IMR-90 (cell line): Measurements from ENCODE around the gene LRRC47. TPM values are rescaled to one million over a fixed set of nuclear protein-coding genes. Genes with fewer than 3 reads are reported as not detected.

Experiments used
- ATAC-seq: fragments of 200-7000 bp; cut with Tn5 transposase; 2 replicates; pipeline ENCODE4 v1.9.1; 2020; ENCODE audit warnings: low read depth, mild to moderate bottlenecking, moderate library complexity
- BruUV-seq: library from RNA; stranded (reverse); fragments of 400-500 nt; replicated peaks from 2 replicates; lab custom pipeline; 2021; lab: Mats Ljungman, UMichigan
- CTCF ChIA-PET: fragments of 300-600 bp; formaldehyde crosslinking; extraction: SDS; loops from one replicate; lab custom pipeline; 2021; ENCODE audit warnings: antibody characterized with exemption; lab: Yijun Ruan, JAX
- POLR2A ChIA-PET: fragments of 300-600 bp; sonication (Branson Sonifier 250); formaldehyde crosslinking; loops from one replicate; lab custom pipeline; 2022; ENCODE audit warnings: antibody characterized with exemption; ENCODE audit not compliant: unreplicated experiment; lab: Charles Lee
- DNase-seq: peaks from one replicate; pipeline ENCODE4 v3.0.0; 2013
- H2AFZ ChIP-seq: replicated peaks from 2 replicates; pipeline ENCODE3; 2013; ENCODE audit warnings: low read length, mild to moderate bottlenecking; ENCODE audit not compliant: poor library complexity
- H2AK5ac ChIP-seq: 2 replicates; pipeline ENCODE4 v1.6.1; 2013; ENCODE audit warnings: low read depth, low read length, inconsistent platforms
- H2AK9ac ChIP-seq: replicated peaks from 2 replicates; pipeline ENCODE3; 2013; ENCODE audit warnings: mild to moderate bottlenecking, low read depth, low read length, moderate library complexity; ENCODE audit not compliant: poor library complexity
- H2BK120ac ChIP-seq: 2 replicates; pipeline ENCODE4 v1.6.1; 2013; ENCODE audit warnings: low read depth, low read length, inconsistent platforms
- H2BK15ac ChIP-seq: 3 replicates; pipeline ENCODE4 v1.6.1; 2013; ENCODE audit warnings: low read depth, low read length, inconsistent platforms
- H2BK20ac ChIP-seq: 2 replicates; pipeline ENCODE4 v1.6.1; 2013; ENCODE audit warnings: low read depth, mild to moderate bottlenecking, inconsistent platforms, low read length, moderate library complexity
- H2BK5ac ChIP-seq: 2 replicates; pipeline ENCODE4 v1.6.1; 2013; ENCODE audit warnings: mild to moderate bottlenecking, low read depth, low read length, inconsistent platforms; ENCODE audit not compliant: poor library complexity, severe bottlenecking
- H3K14ac ChIP-seq: replicated peaks from 2 replicates; pipeline ENCODE4 v1.6.1; 2013; ENCODE audit warnings: low read depth, low read length, inconsistent platforms
- H3K18ac ChIP-seq: 2 replicates; pipeline ENCODE4 v1.6.1; 2013; ENCODE audit warnings: low read depth, low read length, control low read depth
- H3K23ac ChIP-seq: 2 replicates; pipeline ENCODE4 v1.6.1; 2013; ENCODE audit warnings: low read depth, low read length, inconsistent platforms
- H3K27ac ChIP-seq: 2 replicates; pipeline ENCODE4 v1.5.1; 2013; ENCODE audit warnings: mild to moderate bottlenecking, control low read depth, low read length; ENCODE audit not compliant: insufficient read depth
- H3K27me3 ChIP-seq: 2 replicates; pipeline ENCODE4 v1.6.1; 2013; ENCODE audit warnings: low read length; ENCODE audit not compliant: control insufficient read depth, insufficient read depth
- H3K36me3 ChIP-seq: 2 replicates; pipeline ENCODE4 v1.6.1; 2013; ENCODE audit warnings: low read length, mixed read lengths; ENCODE audit not compliant: control insufficient read depth, insufficient read depth
- H3K4ac ChIP-seq: 2 replicates; pipeline ENCODE4 v1.6.1; 2013; ENCODE audit warnings: low read depth, low read length, inconsistent platforms
- H3K4me1 ChIP-seq: 2 replicates; pipeline ENCODE4 v1.6.1; 2013; ENCODE audit warnings: low read length, mixed read lengths; ENCODE audit not compliant: control insufficient read depth, insufficient read depth
- H3K4me2 ChIP-seq: 2 replicates; pipeline ENCODE4 v1.6.1; 2013; ENCODE audit warnings: low read depth, mild to moderate bottlenecking, control low read depth, low read length, moderate library complexity
- H3K4me3 ChIP-seq: 2 replicates; pipeline ENCODE4 v1.5.1; 2013; ENCODE audit warnings: low read depth, mild to moderate bottlenecking, control low read depth, low read length, moderate library complexity; ENCODE audit not compliant: insufficient read depth
- H3K56ac ChIP-seq: 2 replicates; pipeline ENCODE4 v1.6.1; 2013; ENCODE audit warnings: low read length, inconsistent platforms; ENCODE audit not compliant: insufficient read depth; ENCODE audit errors: extremely low read depth
- H3K79me1 ChIP-seq, 2 experiments: 2 replicates each; pipeline ENCODE4 v1.6.1; 2013; ENCODE audit warnings: low read length in 2 of 2, inconsistent platforms in 1 of 2, low read depth in 1 of 2
- H3K9ac ChIP-seq: 2 replicates; pipeline ENCODE4 v1.6.1; 2013; ENCODE audit warnings: low read depth, low read length, control low read depth
- H3K9me1 ChIP-seq: 2 replicates; pipeline ENCODE4 v1.6.1; 2013; ENCODE audit warnings: low read length, inconsistent platforms; ENCODE audit not compliant: insufficient read depth
- H3K9me3 ChIP-seq: 2 replicates; pipeline ENCODE4 v1.6.1; 2013; ENCODE audit warnings: low read length; ENCODE audit not compliant: control insufficient read depth, insufficient read depth
- H4K20me1 ChIP-seq: 2 replicates; pipeline ENCODE4 v1.6.1; 2013; ENCODE audit warnings: low read length, inconsistent platforms; ENCODE audit not compliant: insufficient read depth
- H4K5ac ChIP-seq: 2 replicates; pipeline ENCODE4 v1.6.1; 2013; ENCODE audit warnings: mild to moderate bottlenecking, low read depth, low read length, control low read depth
- H4K8ac ChIP-seq, 2 experiments: 2 replicates each; pipeline ENCODE4 v1.6.1; 2013; ENCODE audit warnings: low read depth in 2 of 2, low read length in 2 of 2, control low read depth in 1 of 2, inconsistent platforms in 1 of 2
- H4K91ac ChIP-seq: 2 replicates; pipeline ENCODE4 v1.6.1; 2013; ENCODE audit warnings: low read depth, low read length, inconsistent platforms; ENCODE audit not compliant: insufficient read depth
- BHLHE40 ChIP-seq: fragments of 150-350 bp; IDR thresholded peaks from 2 replicates; pipeline ENCODE4 v1.6.1; 2016; ENCODE audit warnings: mild to moderate bottlenecking, low read depth, low read length
- CEBPB ChIP-seq: IDR thresholded peaks from 2 replicates; pipeline ENCODE4 v1.6.1; 2012; ENCODE audit warnings: low read depth, low read length, improper control_type of control experiment
- CHD1 ChIP-seq: IDR thresholded peaks from 2 replicates; pipeline ENCODE4 v1.6.1; 2012; ENCODE audit warnings: low read depth, low read length, improper control_type of control experiment
- CTCF ChIP-seq: conservative IDR thresholded peaks from 2 replicates; pipeline ENCODE4 v1.5.1; 2012; ENCODE audit warnings: mild to moderate bottlenecking, low read depth, low read length, improper control_type of control experiment
- ELK1 ChIP-seq: fragments of 150-350 bp; IDR thresholded peaks from 2 replicates; pipeline ENCODE4 v1.6.1; 2016; ENCODE audit warnings: low read depth, mild to moderate bottlenecking, low read length, moderate library complexity, borderline replicate concordance
- FOS ChIP-seq: fragments of 150-350 bp; IDR thresholded peaks from 2 replicates; pipeline ENCODE4 v1.6.1; 2016; ENCODE audit warnings: low read depth, low read length
- MAFK ChIP-seq: IDR thresholded peaks from 2 replicates; pipeline ENCODE4 v1.6.1; 2012; ENCODE audit warnings: low read depth, low read length, improper control_type of control experiment
- MXI1 ChIP-seq: IDR thresholded peaks from 2 replicates; pipeline ENCODE4 v1.6.1; 2012; ENCODE audit warnings: low read depth, mild to moderate bottlenecking, low read length, moderate library complexity, borderline replicate concordance
- NFE2L2 ChIP-seq: fragments of 150-350 bp; IDR thresholded peaks from 2 replicates; pipeline ENCODE4 v1.6.1; 2016; ENCODE audit warnings: low read depth, mild to moderate bottlenecking, low read length
- POLR2A ChIP-seq: IDR thresholded peaks from 2 replicates; pipeline ENCODE4 v1.6.1; 2012; ENCODE audit warnings: mild to moderate bottlenecking, low read depth, low read length
- RAD21 ChIP-seq: IDR thresholded peaks from 2 replicates; pipeline ENCODE4 v1.6.1; 2012; ENCODE audit warnings: low read length, improper control_type of control experiment
- RCOR1 ChIP-seq: IDR thresholded peaks from 2 replicates; pipeline ENCODE4 v1.6.1; 2012; ENCODE audit warnings: mild to moderate bottlenecking, low read length, improper control_type of control experiment; ENCODE audit not compliant: insufficient replicate concordance
- RFX5 ChIP-seq: IDR thresholded peaks from 2 replicates; pipeline ENCODE4 v1.8.0; 2012; ENCODE audit warnings: low read depth, mild to moderate bottlenecking, low read length, moderate library complexity
- SMC3 ChIP-seq: fragments of 150-350 bp; IDR thresholded peaks from 2 replicates; pipeline ENCODE4 v1.6.1; 2016; ENCODE audit warnings: low read depth, mild to moderate bottlenecking, antibody characterized with exemption, low read length, moderate library complexity
- USF2 ChIP-seq: fragments of 150-350 bp; IDR thresholded peaks from 2 replicates; pipeline ENCODE4 v1.6.1; 2017; ENCODE audit warnings: mild to moderate bottlenecking, antibody characterized with exemption, low read length, low read depth
- WGBS, 2 experiments: methylation state at CpG; one replicate each; pipeline versions ENCODE4 v1.1.5 to v1.1.7; 2013; ENCODE audit warnings: missing lambda C conversion rate in 2 of 2; ENCODE audit not compliant: insufficient read length in 1 of 2; ENCODE audit errors: extremely low coverage in 2 of 2; 5-methylcytosine and 5-hydroxymethylcytosine counted together
- dilution Hi-C: fragments of 300-500 bp; cut with HindIII; formaldehyde crosslinking; loops from one replicate; pipeline ENCODE4 v1.14.3; 2018; ENCODE audit warnings: low sequenced_read_pairs; ENCODE audit not compliant: unreplicated experiment
- in situ Hi-C: fragments of 300-500 bp; cut with MboI; formaldehyde crosslinking; loops from 3 replicates; pipeline ENCODE4 v1.14.3; 2019; ENCODE audit warnings: low sequenced_read_pairs, inconsistent platforms, mixed read lengths
- intact Hi-C: fragments of 100-400 bp; cut with micrococcal nuclease; formaldehyde crosslinking; loops from 2 replicates; pipeline ENCODE4 v1.10.0; 2022
- polyA plus RNA-seq, 3 experiments: library from polyadenylated mRNA; depleted of rRNA; stranded (reverse); fragments of >200 nt; gene quantifications; 2 replicates each; pipeline ENCODE4 v1.2.3, GENCODE V29; 2012; ENCODE audit warnings: low replicate concordance in 1 of 3
- total RNA-seq: library from RNA; depleted of rRNA; stranded (reverse); fragments of >200 nt; gene quantifications from 2 replicates; pipeline ENCODE4 v1.2.3, GENCODE V29; 2012

LRRC47 gene
- total and polyA plus RNA-seq, 2 of the 4 experiments (the other 2 are of a cell fraction), result 15.2 to 19.7 TPM

GRCh38 chr1:3733883-3734589, 62.3 kb downstream of the LRRC47 start:
- no peak overlapping the region for H2BK20ac ChIP-seq
- no TSS peak for BruUV-seq
- no peak overlapping the region for H2BK15ac ChIP-seq
- H2AK5ac ChIP-seq, result no peak overlapping the region
- no peak overlapping the region for H2BK120ac ChIP-seq
- intact Hi-C loops (no loop called here), in situ Hi-C loops (no loop called here), dilution Hi-C loops (no loop called here)
- H3K14ac ChIP-seq, result no peak overlapping the region
- no peak overlapping the region for H2AFZ ChIP-seq
- no peak overlapping the region for H3K56ac ChIP-seq
- H3K27ac ChIP-seq, result no peak overlapping the region
- H2AK9ac ChIP-seq, result no peak overlapping the region
- ChIA-PET CTCF (interaction anchor here (1.4 kb wide), 1 partner anchor 10 kb away, joined by 5 read pairs; no protein-coding TSS in a partner anchor), POLR2A (no interaction called here)
- H3K4me3 ChIP-seq, result no peak overlapping the region
- H3K27me3 ChIP-seq, result no peaks in the 10 kb centered on the region; the same call in 1 of the 2 replicates
- no peaks in the 10 kb centered on the region for H4K20me1 ChIP-seq
- no peak overlapping the region for H3K4ac ChIP-seq
- no peaks in the 10 kb centered on the region for H3K9me1 ChIP-seq
- no peak overlapping the region for H3K18ac ChIP-seq
- H3K23ac ChIP-seq, result no peak overlapping the region
- no peak overlapping the region for H4K91ac ChIP-seq
- no peak overlapping the region for H3K9ac ChIP-seq
- H3K9me3 ChIP-seq, result no peaks in the 10 kb centered on the region
- peaks cover 23% of the 10 kb centered on the region for H3K36me3 ChIP-seq
- no peak for DNase-seq
- H3K4me2 ChIP-seq, result no peak overlapping the region
- H2BK5ac ChIP-seq, result no peak overlapping the region
- TF ChIP-seq CEBPB, result no peak
- TF ChIP-seq USF2, result no peak
- no peak for TF ChIP-seq RCOR1
- TF ChIP-seq SMC3, result no peak
- no peak for TF ChIP-seq RFX5
- no peak for TF ChIP-seq NFE2L2
- TF ChIP-seq MAFK, result no peak
- no peak for TF ChIP-seq BHLHE40
- no peak for TF ChIP-seq CHD1
- no peak for TF ChIP-seq CTCF
- TF ChIP-seq FOS, result no peak
- TF ChIP-seq RAD21, result no peak
- no peak for TF ChIP-seq MXI1
- TF ChIP-seq POLR2A, result no peak
- no peak for TF ChIP-seq ELK1
- no peak overlapping the region for H4K8ac ChIP-seq
- WGBS, 2 experiments, result 92% methylated on average over 5 of the region's 17 CpGs; no CpG with 5 or more reads in 1 of the 2 experiments
- no peaks in the 10 kb centered on the region for H3K4me1 ChIP-seq
- no peak for ATAC-seq
- H3K79me1 ChIP-seq, result no peaks in the 10 kb centered on the region
- no peak overlapping the region for H4K5ac ChIP-seq
